Gastrocnemius medialis (tissue), 4 donors: ENCODE results near the gene HCFC1.

Experiments
- CTCF ChIP-seq, 5 experiments: fragments of 450-650 bp in 3 of 5; fragments of 200-600 bp in 2 of 5; sonication (generic) in 2 of 5; IDR thresholded peaks in 4 of 5; conservative IDR thresholded peaks in 1 of 5; 1 replicate in 4 of 5; 2 replicates in 1 of 5; pipeline ENCODE4 v1.5.1; 2016 to 2019; ENCODE audit warnings: antibody characterized with exemption in 5 of 5, mild to moderate bottlenecking in 3 of 5, moderate library complexity in 3 of 5
- POLR2A ChIP-seq, 2 donors: fragments of 450-650 bp; IDR thresholded peaks; one replicate each; pipeline ENCODE4 v1.6.1; 2017; ENCODE audit warnings: antibody characterized with exemption in 2 of 2, mild to moderate bottlenecking in 2 of 2, moderate library complexity in 2 of 2

GRCh38 chrX:153973127-153974002 lies 1.7 kb upstream of the HCFC1 start:
- no peak for TF ChIP-seq CTCF (IDR thresholded peaks at IDR 0.05 in 4 of 5, conservative IDR thresholded peaks at IDR 0.05 in 1 of 5)
- TF ChIP-seq POLR2A (IDR thresholded peaks at IDR 0.05) = no peak
